GM18502 (cell line): Measurements from ENCODE around the gene MYBPH.

Source experiments
- ATAC-seq: cut with Tn5 transposase; IDR thresholded peaks from one replicate; pipeline ENCODE4 v1.9.1; 2021; ENCODE audit warnings: mild to moderate bottlenecking; ENCODE audit not compliant: unreplicated experiment, poor library complexity

Gene MYBPH

GRCh38 chr1:203152158-203153034 is 23.2 kb downstream of the MYBPH start:
- ATAC-seq: no peak

GRCh38 chr1:203151362-203152157 is 24.1 kb downstream of the MYBPH start:
- no peak for ATAC-seq

- no peak for ATAC-seq
These were observed 24.9 kb downstream of the MYBPH start for GRCh38 chr1:203150511-203151297.

GRCh38 chr1:203149188-203149840 is 26.3 kb downstream of the MYBPH start:
- ATAC-seq: no peak

- no peak for ATAC-seq
These were observed 27.0 kb downstream of the MYBPH start for GRCh38 chr1:203148579-203148978.

- ATAC-seq: no peak
These were observed 27.5 kb downstream of the MYBPH start for GRCh38 chr1:203148127-203148526.

- no peak for ATAC-seq
These were observed 28.2 kb downstream of the MYBPH start for GRCh38 chr1:203147376-203147775.

- ATAC-seq: no peak
These were observed 29.1 kb downstream of the MYBPH start for GRCh38 chr1:203146537-203146936.

GRCh38 chr1:203146042-203146369 is 29.6 kb downstream of the MYBPH start:
- ATAC-seq: no peak

GRCh38 chr1:203145321-203146041 is 30.1 kb downstream of the MYBPH start:
- no peak for ATAC-seq

GRCh38 chr1:203144661-203145060 is 31.0 kb downstream of the MYBPH start:
- no peak for ATAC-seq

GRCh38 chr1:203143641-203144040 is 32.0 kb downstream of the MYBPH start:
- ATAC-seq: no peak

GRCh38 chr1:203142684-203143408 is 32.8 kb downstream of the MYBPH start:
- ATAC-seq: no peak

GRCh38 chr1:203142124-203142523 is 33.5 kb downstream of the MYBPH start:
- ATAC-seq: no peak

GRCh38 chr1:203140743-203141520 is 34.7 kb downstream of the MYBPH start:
- no peak for ATAC-seq

GRCh38 chr1:203139976-203140475 is 35.6 kb downstream of the MYBPH start:
- no peak for ATAC-seq

GRCh38 chr1:203138066-203138465 is 37.6 kb downstream of the MYBPH start:
- ATAC-seq: no peak

GRCh38 chr1:203137324-203137723 is 38.3 kb downstream of the MYBPH start:
- ATAC-seq: no peak
